Smooth muscle cell (in vitro differentiated cells): ENCODE measurements around the gene NPAS3. TPM values are rescaled to one million over a fixed set of nuclear protein-coding genes. Genes with fewer than 3 reads are reported as not detected.

Experiments
- DNase-seq: peaks from one replicate; lab custom pipeline; 2025; ENCODE audit not compliant: unreplicated experiment; lab: John Stamatoyannopoulos, UW
- H2AFZ ChIP-seq: fragments of 200-600 bp; sonication (generic); 2 replicates; pipeline ENCODE4 v1.6.0; 2016; ENCODE audit warnings: antibody characterized with exemption, low read depth, mild to moderate bottlenecking
- H3F3A ChIP-seq: fragments of 200-600 bp; sonication (generic); 2 replicates; pipeline ENCODE4 v1.6.0; 2017; ENCODE audit warnings: antibody characterized with exemption, low read depth
- H3K27ac ChIP-seq: fragments of 200-600 bp; sonication (generic); 2 replicates; pipeline ENCODE4 v1.5.1; 2016; ENCODE audit warnings: low read depth, mild to moderate bottlenecking
- H3K27me3 ChIP-seq: fragments of 200-600 bp; sonication (generic); 2 replicates; pipeline ENCODE4 v1.6.1; 2016; ENCODE audit warnings: low read depth, mild to moderate bottlenecking
- H3K36me3 ChIP-seq: fragments of 200-600 bp; sonication (generic); 2 replicates; pipeline ENCODE4 v1.5.1; 2016; ENCODE audit warnings: low read depth
- H3K4me1 ChIP-seq: fragments of 200-600 bp; sonication (generic); 2 replicates; pipeline ENCODE4 v1.5.1; 2016; ENCODE audit warnings: low read depth
- H3K4me2 ChIP-seq: fragments of 200-600 bp; sonication (generic); 2 replicates; pipeline ENCODE4 v1.6.0; 2016; ENCODE audit warnings: mild to moderate bottlenecking
- H3K4me3 ChIP-seq: fragments of 200-600 bp; sonication (generic); 2 replicates; pipeline ENCODE4 v1.5.1; 2016; ENCODE audit warnings: mild to moderate bottlenecking
- H3K79me2 ChIP-seq: fragments of 200-600 bp; sonication (generic); 2 replicates; pipeline ENCODE4 v1.6.0; 2016; ENCODE audit warnings: low read depth, mild to moderate bottlenecking
- H3K9ac ChIP-seq: fragments of 200-600 bp; sonication (generic); 2 replicates; pipeline ENCODE4 v1.6.0; 2016; ENCODE audit warnings: low read depth
- H3K9me3 ChIP-seq: fragments of 200-600 bp; sonication (generic); replicated peaks from 2 replicates; pipeline ENCODE4 v1.5.1; 2016; ENCODE audit warnings: low read depth
- H4K20me1 ChIP-seq: fragments of 200-600 bp; sonication (generic); 2 replicates; pipeline ENCODE4 v1.6.0; 2016; ENCODE audit warnings: low read depth
- CTCF ChIP-seq: fragments of 200-600 bp; sonication (generic); IDR thresholded peaks from 2 replicates; pipeline ENCODE4 v1.5.1; 2017; ENCODE audit warnings: borderline replicate concordance, mild to moderate bottlenecking, antibody characterized with exemption; ENCODE audit not compliant: insufficient read depth, poor library complexity, severe bottlenecking
- WGBS: methylation state at CpG from one replicate; pipeline ENCODE4 v1.1.7; 2016; ENCODE audit warnings: low lambda C conversion rate; 5-methylcytosine and 5-hydroxymethylcytosine counted together
- polyA plus RNA-seq: library from polyadenylated mRNA; unstranded; fragments of >200 nt; fragmentation: Nextera tagmentation; extraction: Ambion mirVana; gene quantifications from 2 replicates; pipeline ENCODE4 v1.2.1, GENCODE V29; 2016
- total RNA-seq: library from RNA; depleted of rRNA; stranded (reverse); fragments of >200 nt; gene quantifications from 2 replicates; pipeline ENCODE4 v1.2.3, GENCODE V29; 2014

The NPAS3 gene
- total and polyA plus RNA-seq, 2 experiments from 2014 or later: 0.79 to 2.0 TPM

- H3K36me3 ChIP-seq: no peaks in the 10 kb centered on the region
Measured at GRCh38 chr14:33715227-33715528, 776.5 kb downstream of the NPAS3 start.

GRCh38 chr14:33716921-33717320 lies 778.2 kb downstream of the NPAS3 start:
- H3K27me3 ChIP-seq: no peaks in the 10 kb centered on the region
- H3K9me3 ChIP-seq: no peaks in the 10 kb centered on the region
- no peak overlapping the region for H3K4me2 ChIP-seq
- H3F3A ChIP-seq: no peaks in the 10 kb centered on the region
- no peaks in the 10 kb centered on the region for H4K20me1 ChIP-seq
- peaks cover 18% of the 10 kb centered on the region for H3K4me1 ChIP-seq
- 100% methylated on average over 2 of the region's 2 CpGs for WGBS
- H3K79me2 ChIP-seq: no peaks in the 10 kb centered on the region
- no peak overlapping the region for H2AFZ ChIP-seq
- H3K4me3 ChIP-seq: no peak overlapping the region
- H3K27ac ChIP-seq: no peak overlapping the region
- DNase-seq: no peak
- no peak overlapping the region for H3K9ac ChIP-seq
- TF ChIP-seq CTCF: no peak
- H3K36me3 ChIP-seq: no peaks in the 10 kb centered on the region

More at GRCh38 chr14:33715227-33715528, 776.5 kb downstream of the NPAS3 start:
- H3K27ac ChIP-seq: peak overlapping the region; percentile 47
- no peak overlapping the region for H3K9ac ChIP-seq
- no peak for TF ChIP-seq CTCF
- no peaks in the 10 kb centered on the region for H3K27me3 ChIP-seq
- H2AFZ ChIP-seq: no peak overlapping the region
- no peaks in the 10 kb centered on the region for H3K79me2 ChIP-seq
- H3K9me3 ChIP-seq: no peaks in the 10 kb centered on the region
- H3K4me3 ChIP-seq: no peak overlapping the region
- WGBS: 100% methylated on average over 1 of the region's 1 CpG
- no peak for DNase-seq
- no peak overlapping the region for H3K4me2 ChIP-seq
- no peaks in the 10 kb centered on the region for H4K20me1 ChIP-seq
- H3F3A ChIP-seq: no peaks in the 10 kb centered on the region
- H3K4me1 ChIP-seq: peaks cover 10% of the 10 kb centered on the region

GRCh38 chr14:33717866-33718265 lies 779.2 kb downstream of the NPAS3 start:
- Histone ChIP-seq H3F3A (no peaks in the 10 kb centered on the region), H3K27me3 (no peaks in the 10 kb centered on the region), H2AFZ (no peak overlapping the region), H3K79me2 (no peaks in the 10 kb centered on the region), H3K27ac (no peak overlapping the region), H3K36me3 (no peaks in the 10 kb centered on the region), H3K4me3 (no peak overlapping the region), H3K9me3 (no peaks in the 10 kb centered on the region), H3K9ac (no peak overlapping the region), H3K4me1 (peaks cover 18% of the 10 kb centered on the region), H4K20me1 (no peaks in the 10 kb centered on the region), H3K4me2 (no peak overlapping the region)
- WGBS: 89% methylated on average over 4 of the region's 4 CpGs
- no peak for TF ChIP-seq CTCF
- no peak for DNase-seq

- H3K9ac ChIP-seq: no peak overlapping the region
- no peaks in the 10 kb centered on the region for H4K20me1 ChIP-seq
- H3K36me3 ChIP-seq: no peaks in the 10 kb centered on the region
- H3K4me2 ChIP-seq: no peak overlapping the region
- no peak for DNase-seq
- 63% methylated on average over 4 of the region's 4 CpGs for WGBS
- H3K27me3 ChIP-seq: no peaks in the 10 kb centered on the region
- no peaks in the 10 kb centered on the region for H3K9me3 ChIP-seq
- H3K27ac ChIP-seq: no peak overlapping the region
- no peak for TF ChIP-seq CTCF
- H3K79me2 ChIP-seq: no peaks in the 10 kb centered on the region
- H2AFZ ChIP-seq: no peak overlapping the region
- no peak overlapping the region for H3K4me3 ChIP-seq
- H3K4me1 ChIP-seq: peaks cover 15% of the 10 kb centered on the region
- no peaks in the 10 kb centered on the region for H3F3A ChIP-seq
Measured at GRCh38 chr14:33720284-33720787, 781.7 kb downstream of the NPAS3 start.
